Measurements from ENCODE around the gene XYLT2. TPM values are rescaled to one million over a fixed set of nuclear protein-coding genes. Genes with fewer than 3 reads are reported as not detected.

XYLT2 gene
- total and polyA plus RNA-seq, 9 of the 15 experiments (the other 6 are each of a cell fraction or from before 2014, with no cell fraction given) = 0.63 to 9.1 (median 4.3) TPM

- Histone ChIP-seq H3K4me1 (replicated peaks in 1 of 2; ENCODE audit: control insufficient read depth in 2 of 2, insufficient read depth in 2 of 2, low read length in 2 of 2) (peaks cover 0 to 15% of the 10 kb centered on the region in 2 experiments; a peak in 2 of 5 replicates), H3K27me3 (ENCODE audit: control insufficient read depth in 2 of 2, insufficient read depth in 2 of 2, low read length in 2 of 2) (peaks cover 6 to 36% of the 10 kb centered on the region in 2 experiments; a peak in 4 of 5 replicates), H3K27ac (ENCODE audit: extremely low read depth, low read depth, low read length) (no peak overlapping the region), H3K9me3 (replicated peaks; ENCODE audit: control insufficient read depth, insufficient read depth, low read depth, low read length) (no peaks in the 10 kb centered on the region), H4K20me1 (replicated peaks; ENCODE audit: control insufficient read depth, insufficient read depth, low read length) (no peaks in the 10 kb centered on the region; the same call in 1 of the 2 replicates), H3K79me2 (ENCODE audit: control insufficient read depth, insufficient read depth, low read length) (no peaks in the 10 kb centered on the region), H3K36me3 (ENCODE audit: control insufficient read depth, insufficient read depth, low read length) (no peaks in the 10 kb centered on the region), H3K4me3 (no peak overlapping the region), H3K4me2 (ENCODE audit: insufficient read depth, low read length) (no peak overlapping the region), H2AFZ (ENCODE audit: low read depth, low read length) (no peak overlapping the region), H3K9ac (ENCODE audit: insufficient read depth in 1 of 2, low read depth in 2 of 2, low read length in 2 of 2) (no peak overlapping the region), H3K9me1 (ENCODE audit: control insufficient read depth, insufficient read depth, low read length) (no peaks in the 10 kb centered on the region)
- ChIA-PET POLR2A (interaction anchor here (0.8 to 1.2 kb wide), 2 partner anchors 12 to 32 kb away, joined by 3 to 4 read pairs; no protein-coding TSS in a partner anchor), CTCF (ENCODE audit: low intra/inter-chr PET ratio) (no interaction called here)
- no TSS peak for BruUV-seq (replicated peaks)
- ATAC-seq (no peak), DNase-seq (ENCODE audit: extremely low read depth in 1 of 4, low spot score in 3 of 4) (no peak), FAIRE-seq (no peak)
- intact Hi-C loops (cut with micrococcal nuclease) (no loop called here), in situ Hi-C loops (cut with MboI) (no loop called here)
- TF ChIP-seq USF1 (CRISPR knock-in tag; IDR thresholded peaks at IDR 0.05) = no peak
- TF ChIP-seq TRIM25 (IDR thresholded peaks at IDR 0.05; ENCODE audit: borderline replicate concordance) = no peak
- no peak for TF ChIP-seq ZNF639 (CRISPR knock-in tag; conservative IDR thresholded peaks at IDR 0.05 in 1 of 2, IDR thresholded peaks at IDR 0.05 in 1 of 2)
- no peak for TF ChIP-seq ARNT (IDR thresholded peaks at IDR 0.05)
- no peak for TF ChIP-seq HES1 (IDR thresholded peaks at IDR 0.05; ENCODE audit: low read depth)
- 2% methylated on average over 4 of the region's 4 CpGs for WGBS (ENCODE audit: insufficient coverage, low coverage, missing lambda C conversion rate)
Observed at GRCh38 chr17:50311483-50311882, 34.4 kb upstream of the XYLT2 start.

All from K562 (cell line).